HG02588 (cell line): ENCODE results near the gene NFYC.
"Not testable (repeated sequence)": the region's sequence is repeated elsewhere in the genome, so short reads cannot be mapped to it uniquely, and the experiment has no call there.

Source experiments
- ATAC-seq: cut with Tn5 transposase; IDR thresholded peaks from one replicate; pipeline ENCODE4 v1.9.1; 2021; ENCODE audit warnings: mild to moderate bottlenecking, moderate library complexity; ENCODE audit not compliant: unreplicated experiment

The NFYC gene

GRCh38 chr1:40704817-40705733, 13.6 kb downstream of the NFYC start:
- ATAC-seq = no peak

- ATAC-seq = no peak
These were observed 15.1 kb downstream of the NFYC start for GRCh38 chr1:40706626-40707025.

GRCh38 chr1:40708750-40709099, 17.2 kb downstream of the NFYC start:
- peak; percentile 70 for ATAC-seq

GRCh38 chr1:40709100-40709801, 17.7 kb downstream of the NFYC start:
- peak; percentile 83 for ATAC-seq

- ATAC-seq = no peak
These were observed 18.3 kb downstream of the NFYC start for GRCh38 chr1:40709802-40710278.

GRCh38 chr1:40710581-40711315, 19.2 kb downstream of the NFYC start:
- no peak for ATAC-seq

GRCh38 chr1:40711465-40712404, 20.2 kb downstream of the NFYC start:
- ATAC-seq = no peak

- no peak for ATAC-seq
These were observed 21.0 kb downstream of the NFYC start for GRCh38 chr1:40712405-40712944.

- ATAC-seq = no peak
These were observed 21.5 kb downstream of the NFYC start for GRCh38 chr1:40712997-40713396.

- no peak for ATAC-seq
These were observed 24.1 kb downstream of the NFYC start for GRCh38 chr1:40715491-40716059.

- no peak for ATAC-seq
These were observed 25.6 kb downstream of the NFYC start for GRCh38 chr1:40717065-40717464.

GRCh38 chr1:40717955-40718354, 26.5 kb downstream of the NFYC start:
- no peak for ATAC-seq

- no peak for ATAC-seq
These were observed 29.0 kb downstream of the NFYC start for GRCh38 chr1:40720493-40720892.

- no peak for ATAC-seq
These were observed 31.1 kb downstream of the NFYC start for GRCh38 chr1:40722622-40723021.

- ATAC-seq = no peak
These were observed 31.9 kb downstream of the NFYC start for GRCh38 chr1:40723196-40723955.

- not testable (repeated sequence) for ATAC-seq
These were observed 36.2 kb downstream of the NFYC start for GRCh38 chr1:40727662-40728061.

GRCh38 chr1:40729316-40729862, 37.9 kb downstream of the NFYC start:
- ATAC-seq = not testable (repeated sequence)

- ATAC-seq = no peak
These were observed 41.3 kb downstream of the NFYC start for GRCh38 chr1:40732756-40733301.
